Erythroblast (primary cell): ENCODE measurements around the gene PIGZ.

Experiments used
- GATA1 ChIP-seq: IDR thresholded peaks from 2 replicates; pipeline ENCODE4 v1.6.1; 2011; ENCODE audit warnings: low read depth, mild to moderate bottlenecking, control low read depth, low read length, moderate library complexity
- POLR2A ChIP-seq: IDR thresholded peaks from 2 replicates; pipeline ENCODE4 v1.6.1; 2011; ENCODE audit warnings: mild to moderate bottlenecking, low read length

- TF ChIP-seq POLR2A = no peak
- TF ChIP-seq GATA1 = no peak
Observed at GRCh38 chr3:197011780-197012539, 43.3 kb upstream of the PIGZ start.
